ENCODE measurements around the gene TXNRD1.

DNA sequence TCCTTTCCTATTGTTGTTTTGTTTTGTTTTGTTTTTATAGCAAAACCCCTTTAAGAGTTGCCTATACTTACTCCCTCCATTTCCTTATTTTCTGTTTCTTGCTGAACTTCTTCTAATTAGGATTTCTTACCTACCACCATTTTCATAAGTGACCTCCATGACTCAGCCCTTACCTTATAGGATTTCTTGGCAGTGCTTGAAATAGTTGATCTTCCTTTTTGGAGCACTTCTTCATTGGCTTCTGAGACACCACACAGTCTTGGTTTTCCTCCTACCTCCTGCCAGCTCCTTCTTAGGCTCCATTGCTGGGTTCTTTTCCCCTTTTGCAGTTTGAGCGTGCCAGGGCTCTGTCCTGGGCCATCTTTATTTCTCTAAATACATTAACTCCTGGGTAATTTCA is 64.5 kb downstream of the TXNRD1 start:
- TF ChIP-seq POLR2AphosphoS5 (IDR thresholded peaks at IDR 0.05; ENCODE audit: low read depth) (no peak), GABPA (IDR thresholded peaks at IDR 0.05; ENCODE audit: low read depth) (no peak)
- TF ChIP-seq, protein P1, sequence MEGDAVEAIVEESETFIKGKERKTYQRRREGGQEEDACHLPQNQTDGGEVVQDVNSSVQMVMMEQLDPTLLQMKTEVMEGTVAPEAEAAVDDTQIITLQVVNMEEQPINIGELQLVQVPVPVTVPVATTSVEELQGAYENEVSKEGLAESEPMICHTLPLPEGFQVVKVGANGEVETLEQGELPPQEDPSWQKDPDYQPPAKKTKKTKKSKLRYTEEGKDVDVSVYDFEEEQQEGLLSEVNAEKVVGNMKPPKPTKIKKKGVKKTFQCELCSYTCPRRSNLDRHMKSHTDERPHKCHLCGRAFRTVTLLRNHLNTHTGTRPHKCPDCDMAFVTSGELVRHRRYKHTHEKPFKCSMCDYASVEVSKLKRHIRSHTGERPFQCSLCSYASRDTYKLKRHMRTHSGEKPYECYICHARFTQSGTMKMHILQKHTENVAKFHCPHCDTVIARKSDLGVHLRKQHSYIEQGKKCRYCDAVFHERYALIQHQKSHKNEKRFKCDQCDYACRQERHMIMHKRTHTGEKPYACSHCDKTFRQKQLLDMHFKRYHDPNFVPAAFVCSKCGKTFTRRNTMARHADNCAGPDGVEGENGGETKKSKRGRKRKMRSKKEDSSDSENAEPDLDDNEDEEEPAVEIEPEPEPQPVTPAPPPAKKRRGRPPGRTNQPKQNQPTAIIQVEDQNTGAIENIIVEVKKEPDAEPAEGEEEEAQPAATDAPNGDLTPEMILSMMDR (IDR thresholded peaks at IDR 0.05; ENCODE audit: insufficient read depth, low read length), result no peak
- TF ChIP-seq, protein P2, sequence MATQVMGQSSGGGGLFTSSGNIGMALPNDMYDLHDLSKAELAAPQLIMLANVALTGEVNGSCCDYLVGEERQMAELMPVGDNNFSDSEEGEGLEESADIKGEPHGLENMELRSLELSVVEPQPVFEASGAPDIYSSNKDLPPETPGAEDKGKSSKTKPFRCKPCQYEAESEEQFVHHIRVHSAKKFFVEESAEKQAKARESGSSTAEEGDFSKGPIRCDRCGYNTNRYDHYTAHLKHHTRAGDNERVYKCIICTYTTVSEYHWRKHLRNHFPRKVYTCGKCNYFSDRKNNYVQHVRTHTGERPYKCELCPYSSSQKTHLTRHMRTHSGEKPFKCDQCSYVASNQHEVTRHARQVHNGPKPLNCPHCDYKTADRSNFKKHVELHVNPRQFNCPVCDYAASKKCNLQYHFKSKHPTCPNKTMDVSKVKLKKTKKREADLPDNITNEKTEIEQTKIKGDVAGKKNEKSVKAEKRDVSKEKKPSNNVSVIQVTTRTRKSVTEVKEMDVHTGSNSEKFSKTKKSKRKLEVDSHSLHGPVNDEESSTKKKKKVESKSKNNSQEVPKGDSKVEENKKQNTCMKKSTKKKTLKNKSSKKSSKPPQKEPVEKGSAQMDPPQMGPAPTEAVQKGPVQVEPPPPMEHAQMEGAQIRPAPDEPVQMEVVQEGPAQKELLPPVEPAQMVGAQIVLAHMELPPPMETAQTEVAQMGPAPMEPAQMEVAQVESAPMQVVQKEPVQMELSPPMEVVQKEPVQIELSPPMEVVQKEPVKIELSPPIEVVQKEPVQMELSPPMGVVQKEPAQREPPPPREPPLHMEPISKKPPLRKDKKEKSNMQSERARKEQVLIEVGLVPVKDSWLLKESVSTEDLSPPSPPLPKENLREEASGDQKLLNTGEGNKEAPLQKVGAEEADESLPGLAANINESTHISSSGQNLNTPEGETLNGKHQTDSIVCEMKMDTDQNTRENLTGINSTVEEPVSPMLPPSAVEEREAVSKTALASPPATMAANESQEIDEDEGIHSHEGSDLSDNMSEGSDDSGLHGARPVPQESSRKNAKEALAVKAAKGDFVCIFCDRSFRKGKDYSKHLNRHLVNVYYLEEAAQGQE (IDR thresholded peaks at IDR 0.05; ENCODE audit: insufficient replicate concordance, low read depth), result no peak

Measured in HL-60 (cell line).